Body of pancreas (tissue), 4 donors: ENCODE measurements around the gene LRPPRC. TPM values are rescaled to one million over a fixed set of nuclear protein-coding genes. Genes with fewer than 3 reads are reported as not detected.

Experiments
- ATAC-seq: fragments of 150-250 bp; one replicate; pipeline ENCODE4 v1.9.1; 2016
- DNase-seq, 4 donors: peaks; one replicate each; pipeline ENCODE4 v3.0.0-alpha.2; 2019
- H3K27ac ChIP-seq, 4 donors: fragments of 200-600 bp; sonication (generic); 1 replicate in 3 of 4; 2 replicates in 1 of 4; pipeline versions ENCODE4 v1.5.1 to v1.6.1; 2016 to 2019; ENCODE audit warnings: mild to moderate bottlenecking in 1 of 4, mixed read lengths in 1 of 4, moderate library complexity in 1 of 4
- H3K27me3 ChIP-seq, 2 donors: fragments of 200-600 bp; sonication (generic); one replicate each; pipeline ENCODE4 v1.6.0; 2016; ENCODE audit warnings: mild to moderate bottlenecking in 1 of 2
- H3K36me3 ChIP-seq, 2 donors: fragments of 200-600 bp; sonication (generic); replicated peaks in 1 of 2; 2 replicates each; pipeline ENCODE4 v1.5.1; 2016; ENCODE audit warnings: low read depth in 2 of 2; ENCODE audit not compliant: insufficient read depth in 1 of 2
- H3K4me1 ChIP-seq: fragments of 200-600 bp; sonication (generic); one replicate; pipeline ENCODE4 v1.6.0; 2016
- H3K4me3 ChIP-seq, 2 donors: fragments of 200-600 bp; sonication (generic); 1 replicate in 1 of 2; 2 replicates in 1 of 2; pipeline ENCODE4 v1.5.1; 2016 to 2019
- H3K9me3 ChIP-seq, 3 donors: fragments of 200-600 bp; sonication (generic); 1 replicate in 2 of 3; 2 replicates in 1 of 3; pipeline ENCODE4 v1.5.1; 2016
- CTCF ChIP-seq, 7 experiments: fragments of 450-650 bp in 4 of 7; fragments of 200-600 bp in 3 of 7; sonication (generic) in 3 of 7; IDR thresholded peaks; one replicate each; pipeline ENCODE4 v1.5.1; 2016 to 2019; ENCODE audit warnings: antibody characterized with exemption in 7 of 7
- POLR2A ChIP-seq, 3 donors: fragments of 450-650 bp; IDR thresholded peaks; one replicate each; pipeline ENCODE4 v1.6.1; 2016; ENCODE audit warnings: antibody characterized with exemption in 3 of 3, mild to moderate bottlenecking in 2 of 3
- WGBS, 2 donors: methylation state at CpG; one replicate each; pipeline ENCODE4 v1.1.5; 2017; 5-methylcytosine and 5-hydroxymethylcytosine counted together
- intact Hi-C: fragments of 100-400 bp; cut with DNase I; formaldehyde crosslinking; loops from one replicate; pipeline ENCODE4 v1.15.1; 2023
- total RNA-seq, 2 donors: library from RNA; depleted of rRNA; stranded (reverse); fragments of >200 nt; gene quantifications; one replicate each; pipeline ENCODE4 v1.1.0, GENCODE V29; 2016

LRPPRC gene
- total RNA-seq, 2 donors from 2014 or later: 33.5 to 50.8 TPM

- H3K4me1 ChIP-seq: peaks cover 19% of the 10 kb centered on the region
- no peaks in the 10 kb centered on the region for H3K9me3 ChIP-seq
- ATAC-seq (no peak), DNase-seq (no peak)
- no peak overlapping the region for H3K4me3 ChIP-seq
- intact Hi-C loops: no loop called here
- WGBS, 2 donors: 82 to 92% methylated on average over 6 of the region's 6 CpGs
- no peaks in the 10 kb centered on the region for H3K27me3 ChIP-seq
- TF ChIP-seq CTCF (IDR thresholded peaks at IDR 0.05): no peak
- no peak for TF ChIP-seq POLR2A (IDR thresholded peaks at IDR 0.05)
- H3K27ac ChIP-seq: no peak overlapping the region
- peaks cover 0 to 11% of the 10 kb centered on the region in 2 donors for H3K36me3 ChIP-seq
Measured at GRCh38 chr2:43897492-43897891, 98.3 kb downstream of the LRPPRC start.

- TF ChIP-seq CTCF (IDR thresholded peaks at IDR 0.05): no peak
- no peak for TF ChIP-seq POLR2A (IDR thresholded peaks at IDR 0.05)
- no peak overlapping the region for H3K4me3 ChIP-seq
- H3K4me1 ChIP-seq: peaks cover 19% of the 10 kb centered on the region
- no peaks in the 10 kb centered on the region for H3K9me3 ChIP-seq
- peaks cover 0 to 12% of the 10 kb centered on the region in 2 donors for H3K36me3 ChIP-seq
- ATAC-seq: no peak
- intact Hi-C loops: no loop called here
- H3K27me3 ChIP-seq: no peaks in the 10 kb centered on the region
- no peak for DNase-seq
- H3K27ac ChIP-seq: no peak overlapping the region
- WGBS, 2 donors: 85 to 95% methylated on average over 1 of the region's 1 CpG
Measured at GRCh38 chr2:43896906-43897305, 98.9 kb downstream of the LRPPRC start.

- ATAC-seq (no peak), DNase-seq (no peak)
- Histone ChIP-seq H3K9me3 (no peaks in the 10 kb centered on the region), H3K27me3 (no peaks in the 10 kb centered on the region), H3K36me3 (peaks cover under 1 to 14% of the 10 kb centered on the region in 2 donors), H3K27ac (no peak overlapping the region), H3K4me3 (no peak overlapping the region), H3K4me1 (peaks cover 19% of the 10 kb centered on the region)
- 96 to 98% methylated on average over 2 of the region's 2 CpGs for WGBS, 2 donors
- TF ChIP-seq CTCF (IDR thresholded peaks at IDR 0.05): no peak
- no peak for TF ChIP-seq POLR2A (IDR thresholded peaks at IDR 0.05)
- intact Hi-C loops: no loop called here
Measured at GRCh38 chr2:43894743-43895142, 101.0 kb downstream of the LRPPRC start.

GRCh38 chr2:43890855-43891254, 104.9 kb downstream of the LRPPRC start:
- TF ChIP-seq POLR2A (IDR thresholded peaks at IDR 0.05): no peak
- no peak for TF ChIP-seq CTCF (IDR thresholded peaks at IDR 0.05)
- H3K9me3 ChIP-seq: no peaks in the 10 kb centered on the region
- WGBS, 2 donors: 84 to 86% methylated on average over 4 of the region's 4 CpGs
- ATAC-seq (no peak), DNase-seq (no peak)
- peaks cover 6 to 18% of the 10 kb centered on the region in 2 donors for H3K36me3 ChIP-seq
- H3K27ac ChIP-seq: no peak overlapping the region
- intact Hi-C loops: no loop called here
- H3K4me1 ChIP-seq: peaks cover 1% of the 10 kb centered on the region
- H3K4me3 ChIP-seq: no peak overlapping the region
- no peaks in the 10 kb centered on the region for H3K27me3 ChIP-seq

- no peak overlapping the region for H3K27ac ChIP-seq
- no peaks in the 10 kb centered on the region for H3K9me3 ChIP-seq
- intact Hi-C loops: no loop called here
- H3K4me1 ChIP-seq: peaks cover 16% of the 10 kb centered on the region
- no peaks in the 10 kb centered on the region for H3K27me3 ChIP-seq
- ATAC-seq: no peak
- no peak for DNase-seq
- TF ChIP-seq CTCF (IDR thresholded peaks at IDR 0.05) (no peak), POLR2A (IDR thresholded peaks at IDR 0.05) (no peak)
- no peak overlapping the region for H3K4me3 ChIP-seq
- peaks cover 6 to 18% of the 10 kb centered on the region in 2 donors for H3K36me3 ChIP-seq
- WGBS, 2 donors: 94 to 99% methylated on average over 4 of the region's 4 CpGs
Measured at GRCh38 chr2:43889416-43889815, 106.4 kb downstream of the LRPPRC start.
